Neuronal stem cell (in vitro differentiated cells): ENCODE measurements around the gene HNRNPH3.

Source experiments
- DNase-seq: peaks from one replicate; pipeline ENCODE4 v3.0.0-alpha.2; 2013; ENCODE audit warnings: low spot score
- H2AFZ ChIP-seq: one replicate; pipeline ENCODE4 v1.6.1; 2013; ENCODE audit warnings: mild to moderate bottlenecking, low read length, inconsistent platforms
- H2AK5ac ChIP-seq: 2 replicates; pipeline ENCODE4 v1.6.1; 2013; ENCODE audit warnings: low read depth, mild to moderate bottlenecking, inconsistent platforms, low read length, moderate library complexity, mixed read lengths
- H2BK120ac ChIP-seq: 2 replicates; pipeline ENCODE4 v1.6.1; 2013; ENCODE audit warnings: low read depth, mild to moderate bottlenecking, inconsistent platforms, low read length, moderate library complexity, mixed read lengths
- H2BK12ac ChIP-seq: one replicate; pipeline ENCODE4 v1.6.1; 2013; ENCODE audit warnings: low read length, inconsistent platforms
- H2BK15ac ChIP-seq: 2 replicates; pipeline ENCODE4 v1.6.1; 2013; ENCODE audit warnings: mild to moderate bottlenecking, low read length, inconsistent platforms, mixed read lengths
- H2BK5ac ChIP-seq: one replicate; pipeline ENCODE4 v1.6.1; 2013; ENCODE audit warnings: inconsistent platforms, mild to moderate bottlenecking, low read length, moderate library complexity
- H3K14ac ChIP-seq: one replicate; pipeline ENCODE4 v1.6.1; 2013; ENCODE audit warnings: low read length, inconsistent platforms
- H3K18ac ChIP-seq: 2 replicates; pipeline ENCODE4 v1.6.1; 2013; ENCODE audit warnings: low read length, inconsistent platforms
- H3K23ac ChIP-seq: 2 replicates; pipeline ENCODE4 v1.6.1; 2013; ENCODE audit warnings: low read depth, mild to moderate bottlenecking, mixed read lengths, low read length, inconsistent platforms; ENCODE audit not compliant: poor library complexity
- H3K27ac ChIP-seq: replicated peaks from 3 replicates; pipeline ENCODE4 v1.5.1; 2013; ENCODE audit warnings: low read length, inconsistent platforms
- H3K27me3 ChIP-seq, 3 experiments: 2 replicates each; pipeline ENCODE4 v1.6.1; 2013; ENCODE audit warnings: low read length in 3 of 3, mild to moderate bottlenecking in 2 of 3, inconsistent platforms in 1 of 3, low read depth in 1 of 3, mixed read lengths in 1 of 3, moderate library complexity in 1 of 3; ENCODE audit not compliant: control insufficient read depth in 3 of 3, insufficient read depth in 3 of 3
- H3K36me3 ChIP-seq, 2 donors: replicated peaks in 1 of 2; 2 replicates each; pipeline ENCODE4 v1.6.1; 2013; ENCODE audit warnings: low read length in 2 of 2; ENCODE audit not compliant: control insufficient read depth in 2 of 2, insufficient read depth in 2 of 2
- H3K4ac ChIP-seq: 2 replicates; pipeline ENCODE4 v1.6.1; 2013; ENCODE audit warnings: inconsistent platforms, mild to moderate bottlenecking, low read length, moderate library complexity
- H3K4me1 ChIP-seq, 2 donors: 1 replicate in 1 of 2; 2 replicates in 1 of 2; pipeline ENCODE4 v1.6.1; 2013; ENCODE audit warnings: low read length in 2 of 2, low read depth in 1 of 2; ENCODE audit not compliant: control insufficient read depth in 2 of 2, insufficient read depth in 1 of 2
- H3K4me2 ChIP-seq: one replicate; pipeline ENCODE4 v1.6.1; 2013; ENCODE audit warnings: mild to moderate bottlenecking, low read length, inconsistent platforms; ENCODE audit not compliant: insufficient read depth, poor library complexity, severe bottlenecking
- H3K4me3 ChIP-seq, 2 donors: 2 replicates each; pipeline ENCODE4 v1.5.1; 2013; ENCODE audit warnings: low read length in 2 of 2, mild to moderate bottlenecking in 2 of 2, inconsistent platforms in 1 of 2, moderate library complexity in 1 of 2
- H3K79me1 ChIP-seq: one replicate; pipeline ENCODE4 v1.6.1; 2013; ENCODE audit warnings: low read depth, mild to moderate bottlenecking, inconsistent platforms, low read length, moderate library complexity
- H3K9ac ChIP-seq: one replicate; pipeline ENCODE4 v1.6.1; 2013; ENCODE audit warnings: mild to moderate bottlenecking, low read depth, low read length, inconsistent platforms; ENCODE audit not compliant: poor library complexity
- H3K9me3 ChIP-seq, 2 donors: replicated peaks in 1 of 2; 2 replicates each; pipeline versions ENCODE3 to v1.6.1; 2013; ENCODE audit warnings: low read length in 2 of 2, mild to moderate bottlenecking in 2 of 2, inconsistent platforms in 1 of 2, low read depth in 1 of 2, mixed read lengths in 1 of 2, moderate library complexity in 1 of 2; ENCODE audit not compliant: control insufficient read depth in 2 of 2, insufficient read depth in 1 of 2
- H4K8ac ChIP-seq: one replicate; pipeline ENCODE4 v1.6.1; 2013; ENCODE audit warnings: low read depth, mild to moderate bottlenecking, inconsistent platforms, low read length, moderate library complexity
- H4K91ac ChIP-seq: one replicate; pipeline ENCODE4 v1.6.1; 2013; ENCODE audit warnings: low read length, low read depth, mild to moderate bottlenecking, inconsistent platforms; ENCODE audit not compliant: poor library complexity
- WGBS, 2 donors: extraction: QIAGEN DNeasy Blood & Tissue Kit; methylation state at CpG; one replicate each; pipeline ENCODE4 v1.1.7; 2013; ENCODE audit warnings: missing lambda C conversion rate in 2 of 2, mixed read lengths in 1 of 2; ENCODE audit not compliant: insufficient read length in 2 of 2, insufficient replicate concordance in 1 of 2; ENCODE audit errors: extremely low coverage in 2 of 2; 5-methylcytosine and 5-hydroxymethylcytosine counted together

The HNRNPH3 gene

DNA sequence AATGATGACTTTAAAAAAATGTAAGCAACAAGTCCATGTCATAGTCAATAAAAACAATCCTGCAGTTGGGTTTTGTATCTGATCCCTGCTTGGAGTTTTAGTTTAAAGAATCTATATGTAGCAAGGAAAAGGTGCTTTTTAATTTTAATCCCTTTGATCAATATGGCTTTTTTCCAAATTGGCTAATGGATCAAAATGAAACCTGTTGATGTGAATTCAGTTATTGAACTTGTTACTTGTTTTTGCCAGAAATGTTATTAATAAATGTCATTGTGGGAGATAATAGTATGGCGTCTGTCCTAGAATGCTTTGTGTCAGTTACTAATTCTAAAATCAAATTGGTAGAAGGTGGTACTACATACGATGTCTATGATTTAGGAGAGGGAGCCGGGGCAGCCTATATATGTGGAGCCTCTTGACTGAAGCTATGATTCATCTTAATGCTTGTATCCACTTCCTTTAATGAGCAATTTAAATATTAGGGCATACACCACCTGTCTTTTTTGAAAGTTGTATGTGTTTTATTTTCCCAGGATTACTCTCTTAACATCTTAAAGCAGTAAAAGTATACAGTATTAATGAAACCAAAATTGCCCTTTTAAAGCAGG is 11.1 kb downstream of the HNRNPH3 start:
- WGBS, 2 donors, result no CpG with 5 or more reads among the region's 3 CpGs
- Histone ChIP-seq H2BK5ac (no peak overlapping the region), H3K36me3 (peaks cover 20 to 99% of the 10 kb centered on the region in 2 donors), H3K4me2 (no peak overlapping the region), H2BK15ac (no peak overlapping the region), H4K91ac (no peak overlapping the region), H3K9me3 (no peaks in the 10 kb centered on the region), H3K4me1 (no peaks in the 10 kb centered on the region), H3K4me3 (no peak overlapping the region), H3K9ac (no peak overlapping the region), H4K8ac (no peak overlapping the region), H3K23ac (no peak overlapping the region), H2AFZ (no peak overlapping the region), H2BK120ac (no peak overlapping the region), H2AK5ac (no peak overlapping the region), H3K18ac (no peak overlapping the region), H3K27me3 (no peaks in the 10 kb centered on the region), H3K27ac (no peak overlapping the region), H2BK12ac (no peak overlapping the region), H3K14ac (no peak overlapping the region), H3K4ac (no peak overlapping the region), H3K79me1 (no peaks in the 10 kb centered on the region)
- DNase-seq, result no peak

DNA sequence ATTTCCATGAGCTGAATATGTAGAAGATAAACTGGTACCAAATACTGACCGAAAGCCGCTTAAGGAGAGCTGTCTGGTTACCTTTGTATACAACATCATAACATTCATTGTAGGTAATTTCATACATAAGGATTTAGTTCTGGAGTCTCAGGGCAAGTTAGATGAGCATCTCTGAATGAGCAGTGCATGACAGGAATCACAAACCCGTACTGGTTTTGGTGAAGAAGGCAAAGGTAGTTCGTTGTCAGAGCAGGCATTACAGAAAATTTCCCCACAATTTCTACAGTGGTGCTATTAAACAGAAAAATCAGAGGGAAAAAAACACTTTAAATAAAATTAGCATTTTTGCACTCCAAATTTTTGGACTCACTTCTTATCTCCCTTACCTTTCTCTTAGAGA is 13.8 kb downstream of the HNRNPH3 start:
- no peak for DNase-seq
- WGBS, 2 donors, result no CpG with 5 or more reads among the region's 4 CpGs
- Histone ChIP-seq H3K4ac (no peak overlapping the region), H3K23ac (no peak overlapping the region), H3K18ac (no peak overlapping the region), H3K4me3 (no peak overlapping the region), H3K79me1 (no peaks in the 10 kb centered on the region), H2BK12ac (no peak overlapping the region), H2BK5ac (no peak overlapping the region), H2AK5ac (no peak overlapping the region), H3K27ac (no peak overlapping the region), H3K4me1 (no peaks in the 10 kb centered on the region), H2BK15ac (no peak overlapping the region), H4K91ac (no peak overlapping the region), H3K14ac (no peak overlapping the region), H3K27me3 (no peaks in the 10 kb centered on the region), H3K36me3 (peaks cover 8 to 90% of the 10 kb centered on the region in 2 donors), H3K9ac (no peak overlapping the region), H3K9me3 (no peaks in the 10 kb centered on the region), H3K4me2 (no peak overlapping the region), H2BK120ac (no peak overlapping the region), H4K8ac (no peak overlapping the region), H2AFZ (no peak overlapping the region)

DNA sequence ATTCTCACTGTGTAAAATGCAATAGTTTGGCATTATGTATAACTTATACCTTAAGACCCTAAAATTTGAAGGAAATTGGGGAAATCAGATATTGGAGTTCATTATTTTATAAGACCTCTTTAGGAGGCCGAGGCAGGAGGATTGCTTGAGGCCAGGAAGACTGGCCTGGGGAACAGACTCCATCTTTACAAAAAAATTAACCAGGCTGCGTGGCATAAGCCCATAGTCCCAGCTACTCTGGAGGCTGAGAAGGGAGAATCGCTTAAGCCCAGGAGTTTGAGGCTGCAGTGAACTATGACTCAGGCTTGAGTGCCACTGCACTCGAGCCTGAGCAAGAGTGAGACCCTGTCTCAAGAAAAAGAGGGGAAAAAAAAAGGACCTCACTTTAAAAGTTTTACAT is 14.9 kb downstream of the HNRNPH3 start:
- no peak overlapping the region for H2AFZ ChIP-seq
- no peaks in the 10 kb centered on the region for H3K9me3 ChIP-seq
- H3K4me2 ChIP-seq, result no peak overlapping the region
- H3K18ac ChIP-seq, result no peak overlapping the region
- no peak overlapping the region for H2BK15ac ChIP-seq
- H3K4ac ChIP-seq, result no peak overlapping the region
- no peaks in the 10 kb centered on the region for H3K4me1 ChIP-seq
- H4K8ac ChIP-seq, result no peak overlapping the region
- no peak overlapping the region for H2BK12ac ChIP-seq
- H3K36me3 ChIP-seq, result peaks cover 1 to 82% of the 10 kb centered on the region in 2 donors
- WGBS, 2 donors, result no CpG with 5 or more reads among the region's 4 CpGs
- H3K79me1 ChIP-seq, result no peaks in the 10 kb centered on the region
- H3K27me3 ChIP-seq, result no peaks in the 10 kb centered on the region
- H3K9ac ChIP-seq, result no peak overlapping the region
- no peak overlapping the region for H3K4me3 ChIP-seq
- no peak overlapping the region for H3K14ac ChIP-seq
- no peak overlapping the region for H2BK120ac ChIP-seq
- DNase-seq, result no peak
- no peak overlapping the region for H3K27ac ChIP-seq
- no peak overlapping the region for H4K91ac ChIP-seq
- no peak overlapping the region for H2BK5ac ChIP-seq
- H2AK5ac ChIP-seq, result no peak overlapping the region
- H3K23ac ChIP-seq, result no peak overlapping the region

DNA sequence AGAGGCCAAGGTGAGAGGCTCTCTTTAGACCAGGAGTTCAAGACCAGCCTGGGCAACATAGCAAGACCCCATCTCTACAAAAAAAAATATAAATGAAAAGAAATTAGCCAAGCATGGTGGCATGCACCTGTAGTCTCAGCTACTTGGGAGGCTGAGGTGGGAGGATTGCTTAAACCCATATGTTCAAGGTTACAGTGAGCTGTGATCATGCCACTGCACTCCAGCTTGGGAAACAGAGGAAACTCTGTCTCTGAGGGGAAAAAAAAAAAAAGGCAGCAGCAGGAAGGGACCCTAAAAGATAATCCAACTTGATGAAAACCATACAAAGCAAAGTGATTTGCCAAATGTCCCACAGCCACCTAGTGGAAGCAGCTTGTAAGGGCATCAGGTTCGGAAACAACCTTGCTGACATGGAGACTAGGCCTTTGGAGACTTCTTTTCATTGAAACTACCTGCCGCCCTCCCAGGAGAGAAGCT is 16.4 kb downstream of the HNRNPH3 start:
- no peak overlapping the region for H2BK12ac ChIP-seq
- no peak overlapping the region for H2BK15ac ChIP-seq
- no peaks in the 10 kb centered on the region for H3K27me3 ChIP-seq
- no peak overlapping the region for H3K14ac ChIP-seq
- no peak overlapping the region for H3K9ac ChIP-seq
- no peaks in the 10 kb centered on the region for H3K79me1 ChIP-seq
- H3K4me2 ChIP-seq, result no peak overlapping the region
- WGBS, 2 donors, result no CpG with 5 or more reads among the region's 2 CpGs
- DNase-seq, result no peak
- no peak overlapping the region for H4K91ac ChIP-seq
- no peak overlapping the region for H2BK120ac ChIP-seq
- H3K9me3 ChIP-seq, result no peaks in the 10 kb centered on the region
- no peak overlapping the region for H2AFZ ChIP-seq
- H3K4me1 ChIP-seq, result no peaks in the 10 kb centered on the region
- H4K8ac ChIP-seq, result no peak overlapping the region
- H2AK5ac ChIP-seq, result no peak overlapping the region
- H3K18ac ChIP-seq, result no peak overlapping the region
- H3K27ac ChIP-seq, result no peak overlapping the region
- no peak overlapping the region for H3K23ac ChIP-seq
- no peak overlapping the region for H3K4ac ChIP-seq
- peaks cover 4 to 82% of the 10 kb centered on the region in 2 donors for H3K36me3 ChIP-seq
- no peak overlapping the region for H2BK5ac ChIP-seq
- no peak overlapping the region for H3K4me3 ChIP-seq
